HL-60 (cell line): ENCODE data around the gene SERPINB11.

Experiments used
- GABPA ChIP-seq: IDR thresholded peaks from 2 replicates; pipeline ENCODE4 v1.6.1; 2012; ENCODE audit warnings: low read depth
- POLR2AphosphoS5 ChIP-seq: IDR thresholded peaks from 2 replicates; pipeline ENCODE4 v1.6.1; 2012; ENCODE audit warnings: low read depth
- TF ChIP-seq, protein P1 (sequence below): IDR thresholded peaks from one replicate; pipeline ENCODE4 v1.5.1; 2011; ENCODE audit warnings: low read length, control low read depth, inconsistent platforms; ENCODE audit not compliant: insufficient read depth
- TF ChIP-seq, protein P2 (sequence below): IDR thresholded peaks from 2 replicates; pipeline ENCODE4 v1.6.1; 2012; ENCODE audit warnings: low read depth; ENCODE audit not compliant: insufficient replicate concordance

DNA sequence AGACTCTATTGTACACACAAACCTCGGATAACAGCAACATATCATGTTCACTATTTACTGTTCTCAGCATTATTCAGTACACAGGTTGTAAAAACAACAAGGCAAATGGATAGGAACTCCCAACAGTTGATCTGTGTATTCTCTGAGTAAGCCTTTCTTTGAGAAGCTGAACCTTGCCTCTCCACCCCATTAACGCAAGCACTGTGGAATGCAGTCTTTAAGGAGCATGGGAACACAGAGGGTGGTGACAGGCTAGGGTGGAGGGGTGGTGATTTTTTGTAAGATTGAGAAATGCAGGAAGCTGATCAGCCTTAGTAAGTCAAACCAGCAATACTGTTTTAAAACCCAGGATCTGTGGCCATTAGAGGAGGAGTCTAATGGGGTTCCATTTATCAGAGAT is 19.6 kb upstream of the SERPINB11 start:
- TF ChIP-seq GABPA (no peak), POLR2AphosphoS5 (no peak)
- TF ChIP-seq, protein P1, sequence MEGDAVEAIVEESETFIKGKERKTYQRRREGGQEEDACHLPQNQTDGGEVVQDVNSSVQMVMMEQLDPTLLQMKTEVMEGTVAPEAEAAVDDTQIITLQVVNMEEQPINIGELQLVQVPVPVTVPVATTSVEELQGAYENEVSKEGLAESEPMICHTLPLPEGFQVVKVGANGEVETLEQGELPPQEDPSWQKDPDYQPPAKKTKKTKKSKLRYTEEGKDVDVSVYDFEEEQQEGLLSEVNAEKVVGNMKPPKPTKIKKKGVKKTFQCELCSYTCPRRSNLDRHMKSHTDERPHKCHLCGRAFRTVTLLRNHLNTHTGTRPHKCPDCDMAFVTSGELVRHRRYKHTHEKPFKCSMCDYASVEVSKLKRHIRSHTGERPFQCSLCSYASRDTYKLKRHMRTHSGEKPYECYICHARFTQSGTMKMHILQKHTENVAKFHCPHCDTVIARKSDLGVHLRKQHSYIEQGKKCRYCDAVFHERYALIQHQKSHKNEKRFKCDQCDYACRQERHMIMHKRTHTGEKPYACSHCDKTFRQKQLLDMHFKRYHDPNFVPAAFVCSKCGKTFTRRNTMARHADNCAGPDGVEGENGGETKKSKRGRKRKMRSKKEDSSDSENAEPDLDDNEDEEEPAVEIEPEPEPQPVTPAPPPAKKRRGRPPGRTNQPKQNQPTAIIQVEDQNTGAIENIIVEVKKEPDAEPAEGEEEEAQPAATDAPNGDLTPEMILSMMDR: no peak
- TF ChIP-seq, protein P2, sequence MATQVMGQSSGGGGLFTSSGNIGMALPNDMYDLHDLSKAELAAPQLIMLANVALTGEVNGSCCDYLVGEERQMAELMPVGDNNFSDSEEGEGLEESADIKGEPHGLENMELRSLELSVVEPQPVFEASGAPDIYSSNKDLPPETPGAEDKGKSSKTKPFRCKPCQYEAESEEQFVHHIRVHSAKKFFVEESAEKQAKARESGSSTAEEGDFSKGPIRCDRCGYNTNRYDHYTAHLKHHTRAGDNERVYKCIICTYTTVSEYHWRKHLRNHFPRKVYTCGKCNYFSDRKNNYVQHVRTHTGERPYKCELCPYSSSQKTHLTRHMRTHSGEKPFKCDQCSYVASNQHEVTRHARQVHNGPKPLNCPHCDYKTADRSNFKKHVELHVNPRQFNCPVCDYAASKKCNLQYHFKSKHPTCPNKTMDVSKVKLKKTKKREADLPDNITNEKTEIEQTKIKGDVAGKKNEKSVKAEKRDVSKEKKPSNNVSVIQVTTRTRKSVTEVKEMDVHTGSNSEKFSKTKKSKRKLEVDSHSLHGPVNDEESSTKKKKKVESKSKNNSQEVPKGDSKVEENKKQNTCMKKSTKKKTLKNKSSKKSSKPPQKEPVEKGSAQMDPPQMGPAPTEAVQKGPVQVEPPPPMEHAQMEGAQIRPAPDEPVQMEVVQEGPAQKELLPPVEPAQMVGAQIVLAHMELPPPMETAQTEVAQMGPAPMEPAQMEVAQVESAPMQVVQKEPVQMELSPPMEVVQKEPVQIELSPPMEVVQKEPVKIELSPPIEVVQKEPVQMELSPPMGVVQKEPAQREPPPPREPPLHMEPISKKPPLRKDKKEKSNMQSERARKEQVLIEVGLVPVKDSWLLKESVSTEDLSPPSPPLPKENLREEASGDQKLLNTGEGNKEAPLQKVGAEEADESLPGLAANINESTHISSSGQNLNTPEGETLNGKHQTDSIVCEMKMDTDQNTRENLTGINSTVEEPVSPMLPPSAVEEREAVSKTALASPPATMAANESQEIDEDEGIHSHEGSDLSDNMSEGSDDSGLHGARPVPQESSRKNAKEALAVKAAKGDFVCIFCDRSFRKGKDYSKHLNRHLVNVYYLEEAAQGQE: no peak
